CD4-positive, alpha-beta T cell (primary cell): Measurements from ENCODE around the gene TRIM44. TPM values are rescaled to one million over a fixed set of nuclear protein-coding genes. Genes with fewer than 3 reads are reported as not detected.

ENCODE experiments used
- ATAC-seq: fragments of 200-7000 bp; cut with Tn5 transposase; one replicate; pipeline ENCODE4 v1.10.0; 2022; ENCODE audit warnings: mild to moderate bottlenecking; ENCODE audit not compliant: poor library complexity
- CTCF ChIA-PET: fragments of 350-600 bp; sonication (Branson Sonifier 250); formaldehyde crosslinking; loops from one replicate; lab custom pipeline; 2021; ENCODE audit warnings: antibody characterized with exemption, inconsistent platforms; lab: Charles Lee
- POLR2A ChIA-PET: fragments of 350-600 bp; sonication (Branson Sonifier 250); formaldehyde crosslinking; loops from one replicate; lab custom pipeline; 2021; ENCODE audit warnings: antibody characterized with exemption, inconsistent platforms; lab: Charles Lee
- DNase-seq, 14 experiments: peaks; one replicate each; pipeline ENCODE4 v3.0.0-alpha.2; 2013 to 2020; ENCODE audit warnings: mixed read lengths in 2 of 14
- H3K27ac ChIP-seq, 2 donors: one replicate each; pipeline versions ENCODE4 v1.5.1 to v1.7.0; 2013; ENCODE audit warnings: low read length in 2 of 2, low read depth in 1 of 2, mild to moderate bottlenecking in 1 of 2
- H3K27me3 ChIP-seq, 2 experiments: 1 replicate in 1 of 2; 2 replicates in 1 of 2; pipeline versions ENCODE4 v1.6.1 to v1.7.0; 2013; ENCODE audit warnings: low read length in 2 of 2, control low read depth in 1 of 2, mild to moderate bottlenecking in 1 of 2, moderate library complexity in 1 of 2; ENCODE audit not compliant: insufficient read depth in 2 of 2, control insufficient read depth in 1 of 2
- H3K36me3 ChIP-seq: one replicate; pipeline ENCODE4 v1.6.1; 2013; ENCODE audit warnings: low read length, control low read depth; ENCODE audit not compliant: insufficient read depth
- H3K4me1 ChIP-seq: one replicate; pipeline ENCODE4 v1.6.1; 2013; ENCODE audit warnings: low read length, control low read depth; ENCODE audit not compliant: insufficient read depth
- H3K4me3 ChIP-seq: one replicate; pipeline ENCODE4 v1.5.1; 2013; ENCODE audit warnings: mild to moderate bottlenecking, low read length, moderate library complexity
- H3K9me3 ChIP-seq, 2 experiments: 1 replicate in 1 of 2; 2 replicates in 1 of 2; pipeline versions ENCODE4 v1.6.1 to v1.7.0; 2013; ENCODE audit warnings: low read length in 2 of 2, mild to moderate bottlenecking in 2 of 2, control low read depth in 1 of 2, moderate library complexity in 1 of 2; ENCODE audit not compliant: control insufficient read depth in 1 of 2, insufficient read depth in 1 of 2
- H3K27ac Mint-ChIP-seq: one replicate; pipeline ENCODE4 v1.8.0; 2020; ENCODE audit warnings: mixed read lengths
- H3K27me3 Mint-ChIP-seq: one replicate; pipeline ENCODE4 v1.8.0; 2021; ENCODE audit warnings: mixed read lengths
- H3K36me3 Mint-ChIP-seq: one replicate; pipeline ENCODE4 v1.8.0; 2021; ENCODE audit warnings: low read depth, mixed read lengths
- H3K4me1 Mint-ChIP-seq: one replicate; pipeline ENCODE4 v1.8.0; 2021; ENCODE audit warnings: low read depth, mixed read lengths
- H3K4me3 Mint-ChIP-seq: one replicate; pipeline ENCODE4 v1.8.0; 2020; ENCODE audit warnings: mild to moderate bottlenecking, mixed read lengths
- H3K9me3 Mint-ChIP-seq: one replicate; pipeline ENCODE4 v1.8.0; 2020; ENCODE audit warnings: mixed read lengths
- intact Hi-C, 2 experiments: fragments of 100-400 bp; cut with DNase I in 1 of 2; cut with micrococcal nuclease in 1 of 2; formaldehyde crosslinking; loops; one replicate each; pipeline versions ENCODE4 v1.15.1 to v1.9.0; 2023 to 2025; cut with DNase I, micrococcal nuclease
- total RNA-seq, 174 experiments: library from RNA in 2 of 174; stranded (reverse) in 2 of 174; gene quantifications; one replicate each; pipeline ENCODE4 v1.2.3 and lab custom pipeline; 2021 to 2026
- TF ChIP-seq, protein P1 (sequence below): fragments of 200-600 bp; IDR thresholded peaks from one replicate; pipeline ENCODE4 v1.8.0; 2022; ENCODE audit warnings: antibody characterized with exemption, mild to moderate bottlenecking

TRIM44 gene
- total RNA-seq, 2 experiments from 2014 or later: 32.1 to 36.7 TPM

- TF ChIP-seq, protein P1, sequence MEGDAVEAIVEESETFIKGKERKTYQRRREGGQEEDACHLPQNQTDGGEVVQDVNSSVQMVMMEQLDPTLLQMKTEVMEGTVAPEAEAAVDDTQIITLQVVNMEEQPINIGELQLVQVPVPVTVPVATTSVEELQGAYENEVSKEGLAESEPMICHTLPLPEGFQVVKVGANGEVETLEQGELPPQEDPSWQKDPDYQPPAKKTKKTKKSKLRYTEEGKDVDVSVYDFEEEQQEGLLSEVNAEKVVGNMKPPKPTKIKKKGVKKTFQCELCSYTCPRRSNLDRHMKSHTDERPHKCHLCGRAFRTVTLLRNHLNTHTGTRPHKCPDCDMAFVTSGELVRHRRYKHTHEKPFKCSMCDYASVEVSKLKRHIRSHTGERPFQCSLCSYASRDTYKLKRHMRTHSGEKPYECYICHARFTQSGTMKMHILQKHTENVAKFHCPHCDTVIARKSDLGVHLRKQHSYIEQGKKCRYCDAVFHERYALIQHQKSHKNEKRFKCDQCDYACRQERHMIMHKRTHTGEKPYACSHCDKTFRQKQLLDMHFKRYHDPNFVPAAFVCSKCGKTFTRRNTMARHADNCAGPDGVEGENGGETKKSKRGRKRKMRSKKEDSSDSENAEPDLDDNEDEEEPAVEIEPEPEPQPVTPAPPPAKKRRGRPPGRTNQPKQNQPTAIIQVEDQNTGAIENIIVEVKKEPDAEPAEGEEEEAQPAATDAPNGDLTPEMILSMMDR: no peak
- no peak overlapping the region for H3K4me3 Mint-ChIP-seq
- H3K27ac Mint-ChIP-seq: no peak overlapping the region
- H3K4me1 ChIP-seq: no peaks in the 10 kb centered on the region
- H3K9me3 ChIP-seq: no peaks in the 10 kb centered on the region
- peaks cover 2% of the 10 kb centered on the region for H3K36me3 ChIP-seq
- H3K36me3 Mint-ChIP-seq: peaks cover 41% of the 10 kb centered on the region
- peaks cover 35% of the 10 kb centered on the region for H3K4me1 Mint-ChIP-seq
- DNase-seq: no peak
- H3K4me3 ChIP-seq: no peak overlapping the region
- no peaks in the 10 kb centered on the region for H3K9me3 Mint-ChIP-seq
- ChIA-PET CTCF (interaction anchor here (1.1 kb wide), 1 partner anchor 27 kb away, joined by 4 read pairs; no protein-coding TSS in a partner anchor), POLR2A (no interaction called here)
- H3K27ac ChIP-seq: no peak overlapping the region
- no peak for ATAC-seq
- no peaks in the 10 kb centered on the region for H3K27me3 Mint-ChIP-seq
- no peaks in the 10 kb centered on the region for H3K27me3 ChIP-seq
- intact Hi-C loops: no loop called here
These were observed 132.3 kb downstream of the TRIM44 start for GRCh38 chr11:35794850-35795249.

DNA sequence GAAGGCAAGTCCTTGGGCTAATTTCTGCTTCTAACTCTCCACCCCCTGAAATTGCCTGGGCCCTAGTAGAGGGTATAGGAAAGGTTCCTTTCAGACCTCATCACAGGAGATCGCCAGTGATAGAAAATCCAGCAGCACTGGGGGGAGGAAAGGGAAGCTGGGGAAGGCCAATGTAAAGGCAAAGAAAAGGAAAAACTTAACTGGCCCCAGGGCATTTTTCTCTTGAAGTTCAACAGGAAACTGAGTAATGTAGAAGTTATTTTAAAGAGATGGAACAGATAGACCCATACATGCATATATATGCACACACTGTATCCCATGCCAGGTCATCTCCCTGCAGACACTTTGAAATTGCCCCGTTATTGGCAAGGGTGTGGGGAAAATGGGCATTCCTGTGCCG is 134.0 kb downstream of the TRIM44 start:
- H3K4me3 ChIP-seq: no peak overlapping the region
- DNase-seq: no peak
- TF ChIP-seq, protein P1: no peak
- no peak for ATAC-seq
- no peak overlapping the region for H3K27ac Mint-ChIP-seq
- no peaks in the 10 kb centered on the region for H3K27me3 ChIP-seq
- peaks cover 2% of the 10 kb centered on the region for H3K36me3 ChIP-seq
- peaks cover 34% of the 10 kb centered on the region for H3K36me3 Mint-ChIP-seq
- no peaks in the 10 kb centered on the region for H3K9me3 Mint-ChIP-seq
- no peaks in the 10 kb centered on the region for H3K27me3 Mint-ChIP-seq
- intact Hi-C loops: no loop called here
- H3K4me1 ChIP-seq: no peaks in the 10 kb centered on the region
- H3K4me1 Mint-ChIP-seq: peaks cover 37% of the 10 kb centered on the region
- POLR2A ChIA-PET: no interaction called here
- H3K4me3 Mint-ChIP-seq: no peak overlapping the region
- CTCF ChIA-PET: no interaction called here
- no peaks in the 10 kb centered on the region for H3K9me3 ChIP-seq
- H3K27ac ChIP-seq: no peak overlapping the region

GRCh38 chr11:35798423-35798822 is 135.8 kb downstream of the TRIM44 start:
- intact Hi-C loops: no loop called here
- H3K27ac Mint-ChIP-seq: no peak overlapping the region

More at GRCh38 chr11:35798423-35798822, 135.8 kb downstream of the TRIM44 start:
- ChIA-PET CTCF (interaction anchor here (0.9 to 1.2 kb wide), 2 partner anchors 14 to 23 kb away, joined by 3 to 4 read pairs; no protein-coding TSS in a partner anchor), POLR2A (no interaction called here)
- ATAC-seq (no peak), DNase-seq (no peak)
- Histone ChIP-seq H3K4me3 (no peak overlapping the region), H3K36me3 (peaks cover 2% of the 10 kb centered on the region), H3K27ac (no peak overlapping the region), H3K27me3 (no peaks in the 10 kb centered on the region), H3K9me3 (no peaks in the 10 kb centered on the region), H3K4me1 (no peaks in the 10 kb centered on the region)
- Mint-ChIP-seq H3K4me1 (peaks cover 30% of the 10 kb centered on the region), H3K4me3 (no peak overlapping the region), H3K36me3 (peaks cover 24% of the 10 kb centered on the region), H3K9me3 (no peaks in the 10 kb centered on the region), H3K27me3 (no peaks in the 10 kb centered on the region)
- TF ChIP-seq, protein P1: no peak
